Activated naive CD4-positive, alpha-beta T cell treated with anti-CD3 and anti-CD28 coated beads for 36 hours (primary cell): ENCODE data around the gene TP73. TPM values are rescaled to one million over a fixed set of nuclear protein-coding genes. Genes with fewer than 3 reads are reported as not detected.

Experiments
- CTCF ChIA-PET: fragments of 350-600 bp; sonication (Branson Sonifier 250); formaldehyde crosslinking; loops from one replicate; lab custom pipeline; 2021; ENCODE audit warnings: antibody characterized with exemption; lab: Charles Lee
- DNase-seq: peaks from one replicate; pipeline ENCODE4 v3.0.0-alpha.2; 2020
- H3K27ac Mint-ChIP-seq: one replicate; pipeline ENCODE4 v1.8.0; 2021; ENCODE audit warnings: mild to moderate bottlenecking, mixed read lengths
- H3K27me3 Mint-ChIP-seq: one replicate; pipeline ENCODE4 v1.8.0; 2021; ENCODE audit warnings: low read depth, mixed read lengths
- H3K36me3 Mint-ChIP-seq: one replicate; pipeline ENCODE4 v1.8.0; 2021; ENCODE audit warnings: low read depth, mixed read lengths
- H3K4me1 Mint-ChIP-seq: one replicate; pipeline ENCODE4 v1.8.0; 2021; ENCODE audit warnings: low read depth, mixed read lengths
- H3K4me3 Mint-ChIP-seq: one replicate; pipeline ENCODE4 v1.8.0; 2021; ENCODE audit warnings: mild to moderate bottlenecking, moderate library complexity, mixed read lengths
- H3K9me3 Mint-ChIP-seq: one replicate; pipeline ENCODE4 v1.8.0; 2021; ENCODE audit warnings: mixed read lengths
- intact Hi-C: fragments of 100-400 bp; cut with micrococcal nuclease; formaldehyde crosslinking; loops from one replicate; pipeline ENCODE4 v1.15.1; 2023
- total RNA-seq, 2 experiments: library from RNA; stranded (reverse); gene quantifications; one replicate each; pipeline ENCODE4 v1.2.3, GENCODE V29; 2021

The TP73 gene
- total RNA-seq, 2 experiments from 2014 or later, result 0.20 to 0.43 TPM

DNA sequence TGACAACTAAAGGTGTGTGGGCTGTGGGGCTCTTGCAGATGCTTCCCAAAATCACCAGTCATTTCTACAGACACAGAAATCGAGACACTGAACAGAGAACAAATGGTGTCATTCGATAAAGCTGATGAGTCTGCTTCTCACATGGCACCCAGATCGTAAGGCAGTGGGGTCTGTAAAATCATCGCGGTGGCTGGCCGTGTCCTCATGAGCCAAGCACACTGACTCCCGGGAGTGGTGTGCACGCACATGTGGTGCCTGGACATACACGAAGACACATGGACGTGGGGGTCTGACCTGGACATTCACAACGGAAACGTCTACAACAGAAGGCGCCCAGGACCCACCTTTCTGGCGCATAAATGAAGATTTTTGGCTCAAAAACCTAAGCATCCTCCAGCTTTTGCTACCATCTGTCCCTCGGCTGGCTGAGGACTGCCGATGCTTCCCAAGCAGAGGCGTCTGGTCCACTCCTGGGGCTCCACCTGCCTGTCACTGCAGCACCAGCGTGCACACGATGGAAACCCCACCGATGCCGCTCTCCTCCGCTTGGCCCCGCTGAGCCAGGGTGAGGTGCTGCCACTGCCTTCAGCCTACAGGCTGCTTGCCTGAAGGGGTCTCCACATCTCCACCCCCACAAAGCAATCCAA, 127.1 kb downstream of the TP73 start:
- no peaks in the 10 kb centered on the region for H3K27me3 Mint-ChIP-seq
- peaks cover 19% of the 10 kb centered on the region for H3K36me3 Mint-ChIP-seq
- CTCF ChIA-PET, result interaction anchor here (1.3 kb wide), 1 partner anchor 25 kb away, joined by 3 read pairs; no protein-coding TSS in a partner anchor
- H3K4me1 Mint-ChIP-seq, result no peaks in the 10 kb centered on the region
- intact Hi-C loops, result no loop called here
- no peaks in the 10 kb centered on the region for H3K9me3 Mint-ChIP-seq
- H3K27ac Mint-ChIP-seq, result no peak overlapping the region
- no peak for DNase-seq
- H3K4me3 Mint-ChIP-seq, result no peak overlapping the region

GRCh38 chr1:3779912-3780416, 127.6 kb downstream of the TP73 start:
- no peak for DNase-seq
- Mint-ChIP-seq H3K27me3 (no peaks in the 10 kb centered on the region), H3K27ac (no peak overlapping the region), H3K4me3 (no peak overlapping the region), H3K9me3 (no peaks in the 10 kb centered on the region), H3K4me1 (no peaks in the 10 kb centered on the region), H3K36me3 (peaks cover 20% of the 10 kb centered on the region)
- intact Hi-C loops, result no loop called here
- CTCF ChIA-PET, result no interaction called here

DNA sequence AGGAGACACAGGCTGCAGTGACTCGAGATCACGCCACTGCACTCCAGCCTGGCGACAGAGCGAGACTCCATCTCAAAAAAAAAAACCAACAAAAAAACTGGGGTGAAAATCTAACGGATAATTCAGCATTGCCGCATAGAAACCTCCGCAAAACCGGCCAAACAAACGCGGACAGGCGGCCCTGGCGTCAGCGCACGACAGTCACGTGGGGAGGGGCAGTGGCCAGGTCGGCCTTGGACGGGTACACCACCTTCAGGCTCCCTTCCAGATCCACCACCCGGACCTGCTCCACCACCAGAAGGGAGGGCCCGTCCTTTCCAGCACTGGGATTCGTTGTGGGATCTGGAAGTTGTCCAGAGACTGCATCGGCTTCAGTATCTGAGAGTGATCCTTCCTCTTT, 128.6 kb downstream of the TP73 start:
- no peak overlapping the region for H3K4me3 Mint-ChIP-seq
- H3K36me3 Mint-ChIP-seq, result peaks cover 27% of the 10 kb centered on the region
- CTCF ChIA-PET, result no interaction called here
- no peaks in the 10 kb centered on the region for H3K4me1 Mint-ChIP-seq
- intact Hi-C loops, result no loop called here
- H3K27me3 Mint-ChIP-seq, result no peaks in the 10 kb centered on the region
- H3K27ac Mint-ChIP-seq, result no peak overlapping the region
- no peak for DNase-seq
- no peaks in the 10 kb centered on the region for H3K9me3 Mint-ChIP-seq

DNA sequence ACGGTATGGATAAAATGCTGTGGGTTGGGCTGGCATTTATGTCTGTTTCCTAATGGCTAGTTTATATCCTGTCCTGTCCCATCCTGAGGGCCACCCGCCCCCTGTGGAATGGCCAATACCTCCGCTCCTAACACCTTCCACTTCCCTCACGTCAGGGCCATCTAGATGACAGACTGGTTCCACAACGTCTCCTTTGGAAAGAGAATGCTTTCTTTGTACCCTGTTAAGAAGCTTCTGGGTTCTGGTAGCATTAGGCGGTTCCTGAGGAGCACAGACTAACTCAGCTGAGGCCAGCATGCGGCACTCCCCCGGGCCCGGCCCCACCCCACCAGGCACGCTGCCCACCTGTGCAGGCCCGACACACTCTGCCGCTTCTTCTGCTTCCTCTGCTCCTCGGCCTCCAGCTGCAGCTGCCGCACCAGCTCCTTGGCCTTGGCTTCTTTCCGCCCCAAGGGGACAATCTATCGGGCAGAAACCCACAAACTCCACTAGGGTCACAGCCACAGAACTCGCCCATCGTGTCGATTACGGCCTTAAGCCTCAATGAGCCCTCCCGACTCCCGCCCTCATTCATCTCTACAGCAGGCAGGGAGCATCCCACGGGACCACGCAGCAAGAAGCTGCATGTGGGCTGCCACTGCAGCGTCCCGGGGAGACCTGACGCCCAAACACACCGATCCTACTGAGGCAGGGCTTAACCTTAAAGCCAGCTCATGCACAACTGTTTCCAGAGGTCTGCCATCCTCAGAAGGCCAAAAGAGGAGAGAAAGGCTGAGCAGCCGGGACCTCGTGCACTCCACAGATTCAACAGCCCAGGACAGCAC, 131.5 kb downstream of the TP73 start:
- no peak overlapping the region for H3K27ac Mint-ChIP-seq
- H3K9me3 Mint-ChIP-seq, result no peaks in the 10 kb centered on the region
- DNase-seq, result no peak
- peaks cover 33% of the 10 kb centered on the region for H3K36me3 Mint-ChIP-seq
- H3K27me3 Mint-ChIP-seq, result no peaks in the 10 kb centered on the region
- CTCF ChIA-PET, result interaction anchor here (0.7 kb wide), 1 partner anchor 8 kb away, joined by 3 read pairs; no protein-coding TSS in a partner anchor
- intact Hi-C loops, result no loop called here
- no peak overlapping the region for H3K4me3 Mint-ChIP-seq
- peaks cover 10% of the 10 kb centered on the region for H3K4me1 Mint-ChIP-seq

GRCh38 chr1:3785045-3785444, 132.7 kb downstream of the TP73 start:
- intact Hi-C loops, result no loop called here
- H3K27me3 Mint-ChIP-seq, result no peaks in the 10 kb centered on the region
- H3K27ac Mint-ChIP-seq, result no peak overlapping the region
- H3K4me3 Mint-ChIP-seq, result no peak overlapping the region
- peaks cover 28% of the 10 kb centered on the region for H3K36me3 Mint-ChIP-seq
- H3K4me1 Mint-ChIP-seq, result peaks cover 10% of the 10 kb centered on the region
- CTCF ChIA-PET, result no interaction called here
- DNase-seq, result no peak
- H3K9me3 Mint-ChIP-seq, result no peaks in the 10 kb centered on the region

DNA sequence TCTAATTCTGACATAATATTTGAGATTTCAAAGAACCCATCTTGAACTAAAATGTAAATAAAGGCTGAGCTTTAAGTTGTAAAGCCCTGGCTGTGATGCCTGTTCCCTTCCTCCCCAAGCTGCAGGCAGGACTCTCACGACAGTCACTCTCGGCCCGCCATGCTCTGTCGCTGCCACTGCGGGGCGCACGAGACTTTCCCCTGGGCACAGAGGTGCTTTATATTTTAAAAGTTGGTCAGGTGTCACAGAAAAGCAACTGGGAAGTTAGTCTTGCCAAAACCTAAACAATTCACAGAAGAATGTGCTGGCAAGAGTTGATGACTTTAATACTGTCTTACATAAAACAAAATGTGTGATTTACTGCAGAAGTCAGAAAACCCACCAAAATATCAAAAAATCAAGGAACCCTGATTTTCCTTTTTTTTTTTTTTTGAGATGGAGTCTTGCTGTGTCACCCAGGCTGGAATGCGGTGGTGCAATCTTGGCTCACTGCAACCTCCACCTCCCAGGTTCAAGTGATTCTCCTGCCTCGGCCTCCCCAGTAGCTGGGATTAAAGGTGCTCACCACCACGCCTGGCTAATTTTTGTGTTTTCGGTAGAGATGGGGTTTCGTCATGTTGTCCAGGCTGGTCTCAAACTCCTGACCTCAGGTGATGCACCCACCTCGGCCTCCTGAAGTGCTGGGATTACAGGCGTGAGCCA, 133.3 kb downstream of the TP73 start:
- no peaks in the 10 kb centered on the region for H3K9me3 Mint-ChIP-seq
- CTCF ChIA-PET, result no interaction called here
- H3K4me1 Mint-ChIP-seq, result peaks cover 10% of the 10 kb centered on the region
- H3K36me3 Mint-ChIP-seq, result peaks cover 23% of the 10 kb centered on the region
- intact Hi-C loops, result no loop called here
- H3K27ac Mint-ChIP-seq, result no peak overlapping the region
- H3K27me3 Mint-ChIP-seq, result no peaks in the 10 kb centered on the region
- no peak overlapping the region for H3K4me3 Mint-ChIP-seq
- no peak for DNase-seq

Other genes with a start within 250 kb of the TP73 start
- gene ARHGEF16, start 197.9 kb upstream of the TP73 start, total RNA-seq, result under 1 TPM; 0.17 TPM
- 1 to 10 TPM; 5.8 to 5.9 TPM for gene MEGF6, start 41.0 kb upstream of the TP73 start, total RNA-seq
- gene TPRG1L, start 27.5 kb upstream of the TP73 start, total RNA-seq, result 1 to 10 TPM; 6.8 TPM
- gene WRAP73, start 2.4 kb upstream of the TP73 start, total RNA-seq, result 10 to 100 TPM; 32.4 to 35.4 TPM
- not detected for gene CCDC27, start 99.9 kb downstream of the TP73 start, total RNA-seq
- 1 to 10 TPM in 1 of 2 experiments, under 1 TPM in 1; 0.83 to 2.0 TPM for gene SMIM1, start 120.2 kb downstream of the TP73 start, total RNA-seq
- gene LRRC47, start 144.0 kb downstream of the TP73 start, total RNA-seq, result 10 to 100 TPM; 22.0 to 23.9 TPM
- gene CEP104, start 204.7 kb downstream of the TP73 start, total RNA-seq, result 10 to 100 TPM; 25.4 to 27.3 TPM
- 1 to 10 TPM; 6.3 to 6.5 TPM for gene DFFB, start 205.0 kb downstream of the TP73 start, total RNA-seq
- 10 to 100 TPM; 29.5 to 30.6 TPM for gene C1orf174, start 247.8 kb downstream of the TP73 start, total RNA-seq